Uterus (tissue), 2 donors: ENCODE data around the gene LCA5.

Source experiments
- CTCF ChIP-seq, 4 experiments: fragments of 200-600 bp in 2 of 4; fragments of 450-650 bp in 2 of 4; sonication (generic) in 2 of 4; IDR thresholded peaks; one replicate each; pipeline ENCODE4 v1.5.1; 2016 to 2019; ENCODE audit warnings: antibody characterized with exemption in 4 of 4, mild to moderate bottlenecking in 2 of 4, moderate library complexity in 1 of 4
- POLR2A ChIP-seq, 2 donors: fragments of 450-650 bp; IDR thresholded peaks; one replicate each; pipeline ENCODE4 v1.6.1; 2016; ENCODE audit warnings: antibody characterized with exemption in 2 of 2, mild to moderate bottlenecking in 1 of 2, moderate library complexity in 1 of 2

GRCh38 chr6:79564636-79565035 lies 27.4 kb upstream of the LCA5 start:
- TF ChIP-seq CTCF (IDR thresholded peaks at IDR 0.05) (no peak), POLR2A (IDR thresholded peaks at IDR 0.05) (no peak)
